ENCODE data around the gene ZC3H14.

DNA sequence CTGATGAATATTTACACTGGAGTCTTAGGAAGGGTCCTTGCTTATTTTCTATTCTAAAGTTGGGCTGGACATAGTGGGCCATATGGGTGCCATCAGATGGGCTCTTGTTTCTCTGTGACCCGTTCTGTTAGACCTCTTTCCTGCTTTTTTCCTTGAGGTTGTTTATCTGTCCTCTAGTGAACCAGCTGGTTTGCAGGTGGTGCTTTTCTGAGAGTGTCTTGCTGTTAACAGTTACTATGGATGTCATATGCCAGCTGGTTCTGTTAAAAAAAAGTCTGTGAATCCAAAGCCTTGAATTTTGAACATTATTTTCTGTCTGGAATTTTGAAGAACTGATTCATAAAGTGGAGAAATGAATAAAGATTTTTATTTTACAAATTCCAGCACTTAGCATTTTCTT, 29.2 kb downstream of the ZC3H14 start:
- TF ChIP-seq CTCF (IDR thresholded peaks at IDR 0.05; ENCODE audit: low read length) (no peak), EZH2 (IDR thresholded peaks at IDR 0.05; ENCODE audit: borderline replicate concordance, low read length) (no peak)

All from OCI-LY1 (cell line).